ENCODE data around the gene IDE.

GRCh38 chr10:92452313-92452712 is 121.6 kb downstream of the IDE start:
- TF ChIP-seq YY1 (IDR thresholded peaks at IDR 0.05; ENCODE audit: insufficient read depth, insufficient read length) (no peak), ZNF274 (IDR thresholded peaks at IDR 0.05; ENCODE audit: low read depth, low read length) (no peak)

Measured in NT2/D1 (cell line).